ENCODE data around the gene GON7.

DNA sequence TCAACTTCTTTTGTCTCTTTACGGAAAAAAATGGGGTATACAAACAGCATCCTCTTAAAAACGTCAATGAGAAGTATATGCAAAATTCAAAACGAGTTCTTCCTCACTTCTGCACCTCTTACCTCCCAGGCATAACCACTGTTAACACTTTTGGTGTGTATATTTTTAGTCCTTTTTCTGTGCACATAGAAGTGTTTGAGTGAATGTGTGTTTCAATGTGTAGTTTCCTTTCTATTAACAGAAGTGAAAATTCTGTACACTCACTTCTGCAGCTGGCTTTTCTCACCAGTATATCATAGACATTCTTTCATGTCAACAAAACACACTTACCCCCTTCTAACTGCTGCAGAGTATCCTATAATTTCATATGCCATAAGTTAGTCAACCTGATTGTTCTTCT is 5.6 kb upstream of the GON7 start:
- TF ChIP-seq CTCF (IDR thresholded peaks at IDR 0.05; ENCODE audit: low read depth, low read length) (no peak), POLR2A (IDR thresholded peaks at IDR 0.05; ENCODE audit: extremely low read depth, insufficient read length) (no peak)
- TF ChIP-seq, protein P1, sequence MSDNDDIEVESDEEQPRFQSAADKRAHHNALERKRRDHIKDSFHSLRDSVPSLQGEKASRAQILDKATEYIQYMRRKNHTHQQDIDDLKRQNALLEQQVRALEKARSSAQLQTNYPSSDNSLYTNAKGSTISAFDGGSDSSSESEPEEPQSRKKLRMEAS (IDR thresholded peaks at IDR 0.05; ENCODE audit: low read depth, low read length), result no peak
